Fibroblast of pulmonary artery (primary cell): ENCODE data around the gene NUCB1.
A peak's percentile ranks its signal among the peaks of the same experiment; 100 is the strongest.

Experiments used
- DNase-seq: peaks from one replicate; pipeline ENCODE4 v3.0.0-alpha.2; 2010; ENCODE audit warnings: low read depth
- H3K4me3 ChIP-seq: replicated peaks from 2 replicates; pipeline ENCODE4 v1.5.1; 2011; ENCODE audit warnings: low read depth, mild to moderate bottlenecking, control low read depth, low read length, moderate library complexity
- CTCF ChIP-seq: IDR thresholded peaks from 2 replicates; pipeline ENCODE4 v1.5.1; 2011; ENCODE audit warnings: mild to moderate bottlenecking, control low read depth, low read length, inconsistent platforms; ENCODE audit errors: missing control alignments

Gene NUCB1

GRCh38 chr19:48953990-48954594, 54.0 kb downstream of the NUCB1 start:
- no peak for DNase-seq
- no peak for TF ChIP-seq CTCF
- peak overlapping the region; percentile 96 for H3K4me3 ChIP-seq

GRCh38 chr19:48954595-48955307, 54.6 kb downstream of the NUCB1 start, which contains the start of gene BAX:
Gene BAX, plus strand, starts transcription at chr19:48954875. Its CDS starts 54 bp downstream, at chr19:48954929.
- peak; percentile 97 for DNase-seq
- H3K4me3 ChIP-seq = peak within 1 kb of the TSS; percentile 96
- TF ChIP-seq CTCF = no peak

GRCh38 chr19:48955308-48955958, 55.3 kb downstream of the NUCB1 start:
- DNase-seq = no peak
- no peak for TF ChIP-seq CTCF

GRCh38 chr19:48958006-48958405, 57.9 kb downstream of the NUCB1 start:
- no peak overlapping the region for H3K4me3 ChIP-seq
- no peak for TF ChIP-seq CTCF
- no peak for DNase-seq

More at GRCh38 chr19:48955308-48955958, 55.3 kb downstream of the NUCB1 start:
- peak overlapping the region; percentile 96 for H3K4me3 ChIP-seq

GRCh38 chr19:48959341-48960239, 59.5 kb downstream of the NUCB1 start:
- TF ChIP-seq CTCF = no peak
- no peak overlapping the region for H3K4me3 ChIP-seq
- no peak for DNase-seq

GRCh38 chr19:48961051-48961649, 61.0 kb downstream of the NUCB1 start:
- H3K4me3 ChIP-seq = no peak overlapping the region
- TF ChIP-seq CTCF = no peak
- DNase-seq = no peak
